Measurements from ENCODE around the gene TSPAN10. TPM values are rescaled to one million over a fixed set of nuclear protein-coding genes. Genes with fewer than 3 reads are reported as not detected.

The TSPAN10 gene
- total RNA-seq, 1 donor from 2014 or later, result 4.0 TPM

DNA sequence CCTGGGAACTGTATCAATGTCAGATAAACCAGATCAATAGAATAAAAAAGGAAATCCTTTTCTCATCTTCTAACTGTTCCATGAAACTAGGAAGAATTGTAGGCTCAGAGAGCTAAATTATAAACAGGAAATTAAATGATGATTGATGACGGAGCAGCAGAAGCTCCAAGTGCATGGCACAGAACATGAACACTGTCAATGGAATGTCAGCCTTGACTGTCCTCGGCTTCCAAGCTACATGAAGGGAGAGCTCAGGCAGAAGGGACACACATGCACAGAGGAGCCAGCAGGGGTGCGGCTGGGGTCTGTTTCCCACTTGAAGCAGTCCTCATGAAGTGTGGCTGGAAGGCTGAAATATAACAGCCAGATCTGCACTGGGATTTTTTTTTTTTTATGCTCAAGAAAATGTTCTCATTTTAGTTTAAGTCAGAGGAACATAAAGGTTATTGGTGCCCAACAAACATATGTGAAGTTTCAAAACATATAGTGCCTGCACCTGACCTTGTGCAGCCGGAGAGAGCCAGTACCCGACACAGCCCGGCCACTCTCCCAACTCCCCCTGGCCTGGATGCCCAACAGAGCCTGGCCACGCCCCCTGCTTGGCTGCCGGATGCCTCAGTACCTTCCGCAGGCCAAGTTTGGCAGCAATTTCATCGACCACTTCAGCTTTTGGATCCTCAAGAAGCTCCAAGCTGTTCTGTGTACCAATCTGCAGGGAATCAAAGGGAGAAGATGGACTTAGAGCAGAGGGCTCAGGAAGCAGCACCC lies 37.1 kb upstream of the TSPAN10 start:
- no peaks in the 10 kb centered on the region for H3K27me3 Mint-ChIP-seq

GRCh38 chr17:81601525-81602120 lies 35.4 kb upstream of the TSPAN10 start:
- TF ChIP-seq CTCF (IDR thresholded peaks at IDR 0.05; ENCODE audit: unreplicated experiment), result peak; percentile 83
- H3K27ac Mint-ChIP-seq, result no peak overlapping the region

More for the DNA sequence above, 37.1 kb upstream of the TSPAN10 start:
- TF ChIP-seq CTCF (IDR thresholded peaks at IDR 0.05; ENCODE audit: unreplicated experiment), result no peak
- Mint-ChIP-seq H3K4me1 (ENCODE audit: low read depth) (no peaks in the 10 kb centered on the region), H3K4me3 (ENCODE audit: low read depth) (no peak overlapping the region), H3K36me3 (ENCODE audit: insufficient read depth) (peaks cover 11% of the 10 kb centered on the region), H3K9me3 (ENCODE audit: low read depth) (no peaks in the 10 kb centered on the region), H3K27ac (no peak overlapping the region)
- no peak for DNase-seq (ENCODE audit: low spot score, unreplicated experiment)

GRCh38 chr17:81603846-81604610 lies 33.0 kb upstream of the TSPAN10 start:
- peak overlapping the region; percentile 84 for H3K27ac Mint-ChIP-seq
- peaks cover 10% of the 10 kb centered on the region for H3K36me3 Mint-ChIP-seq (ENCODE audit: insufficient read depth)

More at GRCh38 chr17:81601525-81602120, 35.4 kb upstream of the TSPAN10 start:
- Mint-ChIP-seq H3K9me3 (ENCODE audit: low read depth) (no peaks in the 10 kb centered on the region), H3K27me3 (no peaks in the 10 kb centered on the region), H3K36me3 (ENCODE audit: insufficient read depth) (peaks cover 13% of the 10 kb centered on the region), H3K4me3 (ENCODE audit: low read depth) (no peak overlapping the region), H3K4me1 (ENCODE audit: low read depth) (no peaks in the 10 kb centered on the region)
- peak; percentile 17 for DNase-seq (ENCODE audit: low spot score, unreplicated experiment)

GRCh38 chr17:81607431-81607830 lies 29.6 kb upstream of the TSPAN10 start:
- no peaks in the 10 kb centered on the region for H3K27me3 Mint-ChIP-seq
- no peak overlapping the region for H3K4me3 Mint-ChIP-seq (ENCODE audit: low read depth)
- H3K27ac Mint-ChIP-seq, result no peak overlapping the region
- no peak for TF ChIP-seq CTCF (IDR thresholded peaks at IDR 0.05; ENCODE audit: unreplicated experiment)
- H3K9me3 Mint-ChIP-seq (ENCODE audit: low read depth), result no peaks in the 10 kb centered on the region
- no peaks in the 10 kb centered on the region for H3K4me1 Mint-ChIP-seq (ENCODE audit: low read depth)
- peaks cover 12% of the 10 kb centered on the region for H3K36me3 Mint-ChIP-seq (ENCODE audit: insufficient read depth)
- DNase-seq (ENCODE audit: low spot score, unreplicated experiment), result no peak

More at GRCh38 chr17:81603846-81604610, 33.0 kb upstream of the TSPAN10 start:
- no peak overlapping the region for H3K4me3 Mint-ChIP-seq (ENCODE audit: low read depth)
- no peaks in the 10 kb centered on the region for H3K27me3 Mint-ChIP-seq
- H3K9me3 Mint-ChIP-seq (ENCODE audit: low read depth), result no peaks in the 10 kb centered on the region
- TF ChIP-seq CTCF (IDR thresholded peaks at IDR 0.05; ENCODE audit: unreplicated experiment), result no peak
- DNase-seq (ENCODE audit: low spot score, unreplicated experiment), result no peak
- no peaks in the 10 kb centered on the region for H3K4me1 Mint-ChIP-seq (ENCODE audit: low read depth)

- Mint-ChIP-seq H3K27ac (no peak overlapping the region), H3K27me3 (no peaks in the 10 kb centered on the region), H3K4me3 (ENCODE audit: low read depth) (no peak overlapping the region), H3K4me1 (ENCODE audit: low read depth) (no peaks in the 10 kb centered on the region), H3K9me3 (ENCODE audit: low read depth) (no peaks in the 10 kb centered on the region), H3K36me3 (ENCODE audit: insufficient read depth) (peaks cover 15% of the 10 kb centered on the region)
- no peak for TF ChIP-seq CTCF (IDR thresholded peaks at IDR 0.05; ENCODE audit: unreplicated experiment)
- DNase-seq (ENCODE audit: low spot score, unreplicated experiment), result no peak
Measured at GRCh38 chr17:81608082-81608481, 28.9 kb upstream of the TSPAN10 start.
